ENCODE data around the gene ARHGAP24. TPM values are rescaled to one million over a fixed set of nuclear protein-coding genes. Genes with fewer than 3 reads are reported as not detected.

Gene ARHGAP24
- total and polyA plus RNA-seq, 8 donors = 10.5 to 34.7 (median 17.1) TPM

- intact Hi-C loops (cut with DNase I) = no loop called here
- Histone ChIP-seq H3K27me3 (no peaks in the 10 kb centered on the region), H3K4me3 (no peak overlapping the region), H3K27ac (peak overlapping the region in 2 of 4 donors; percentile 3 to 26), H3K9me3 (no peaks in the 10 kb centered on the region), H3K4me1 (peaks cover 5 to 35% (median 27%) of the 10 kb centered on the region in 3 donors), H3K36me3 (no peaks in the 10 kb centered on the region)
- no peak for TF ChIP-seq CTCF (IDR thresholded peaks at IDR 0.05)
- WGBS, 2 donors = 17 to 28% methylated on average over 2 of the region's 2 CpGs
- DNase-seq (no peak), FAIRE-seq (no peak), ATAC-seq (peak; percentile 49 to 71 (median 64))
These were observed 462.6 kb downstream of the ARHGAP24 start for GRCh38 chr4:85937507-85937906.

GRCh38 chr4:85938062-85938461 lies 463.1 kb downstream of the ARHGAP24 start:
- Histone ChIP-seq H3K36me3 (no peaks in the 10 kb centered on the region), H3K4me3 (no peak overlapping the region), H3K4me1 (peaks cover 5 to 35% (median 27%) of the 10 kb centered on the region in 3 donors), H3K9me3 (no peaks in the 10 kb centered on the region), H3K27ac (peak overlapping the region in 2 of 4 donors; percentile 3 to 26), H3K27me3 (no peaks in the 10 kb centered on the region)
- 39 to 42% methylated on average over 5 of the region's 5 CpGs for whole genome bisulfite sequencing, 2 donors
- intact Hi-C loops (cut with DNase I) = no loop called here
- ATAC-seq (peak; percentile 77 to 90 (median 87)), DNase-seq (peak in 2 of 6 donors; percentile 24 to 35), FAIRE-seq (no peak)
- TF ChIP-seq CTCF (IDR thresholded peaks at IDR 0.05) = no peak

GRCh38 chr4:85938902-85939301 lies 464.0 kb downstream of the ARHGAP24 start:
- no peaks in the 10 kb centered on the region for H3K36me3 ChIP-seq
- intact Hi-C loops (cut with DNase I) = no loop called here
- FAIRE-seq = no peak
- no peaks in the 10 kb centered on the region for H3K9me3 ChIP-seq
- no peak overlapping the region for H3K27ac ChIP-seq
- no peaks in the 10 kb centered on the region for H3K27me3 ChIP-seq
- DNase-seq = no peak
- no peak overlapping the region for H3K4me3 ChIP-seq
- TF ChIP-seq CTCF (IDR thresholded peaks at IDR 0.05) = no peak
- WGBS, 2 donors = 86 to 93% methylated on average over 2 of the region's 2 CpGs
- ATAC-seq = no peak
- H3K4me1 ChIP-seq = peaks cover 5 to 35% (median 27%) of the 10 kb centered on the region in 3 donors

- FAIRE-seq = no peak
- no peak for ATAC-seq
- no peak for DNase-seq
- no peak for TF ChIP-seq CTCF (IDR thresholded peaks at IDR 0.05)
- intact Hi-C loops (cut with DNase I) = no loop called here
- Histone ChIP-seq H3K27ac (no peak overlapping the region), H3K4me1 (peaks cover 5 to 35% (median 27%) of the 10 kb centered on the region in 3 donors), H3K27me3 (no peaks in the 10 kb centered on the region), H3K36me3 (no peaks in the 10 kb centered on the region), H3K9me3 (no peaks in the 10 kb centered on the region), H3K4me3 (no peak overlapping the region)
- WGBS, 2 donors = 80% methylated on average over 6 of the region's 6 CpGs
These were observed 464.6 kb downstream of the ARHGAP24 start for GRCh38 chr4:85939595-85939994.

GRCh38 chr4:85940151-85940550 lies 465.2 kb downstream of the ARHGAP24 start:
- DNase-seq (no peak), FAIRE-seq (no peak), ATAC-seq (no peak)
- intact Hi-C loops (cut with DNase I) = loop anchor here in 1 of 3 donors (10.0 kb wide), 1 partner anchor 105 kb away; no protein-coding TSS in a partner anchor
- Histone ChIP-seq H3K27me3 (no peaks in the 10 kb centered on the region), H3K36me3 (no peaks in the 10 kb centered on the region), H3K4me3 (no peak overlapping the region), H3K9me3 (no peaks in the 10 kb centered on the region), H3K4me1 (peaks cover 5 to 32% (median 27%) of the 10 kb centered on the region in 3 donors), H3K27ac (no peak overlapping the region)
- no peak for TF ChIP-seq CTCF (IDR thresholded peaks at IDR 0.05)
